ENCODE results near the gene ZNF750.

- no peak for TF ChIP-seq CTCF (IDR thresholded peaks at IDR 0.05)
- TF ChIP-seq POLR2A (IDR thresholded peaks at IDR 0.05): no peak
Measured at GRCh38 chr17:82838386-82839063, 1.3 kb downstream of the ZNF750 start.
